Muscle of leg (tissue), 11 donors: ENCODE measurements around the gene PEX16. TPM values are rescaled to one million over a fixed set of nuclear protein-coding genes. Genes with fewer than 3 reads are reported as not detected.

Source experiments
- DNase-seq: peaks from one replicate; pipeline ENCODE4 v3.0.0; 2013
- H3K27ac ChIP-seq: one replicate; pipeline ENCODE4 v1.5.1; 2013; ENCODE audit warnings: mild to moderate bottlenecking, low read length, control low read depth
- H3K27me3 ChIP-seq: one replicate; pipeline ENCODE4 v1.6.1; 2013; ENCODE audit warnings: low read length; ENCODE audit not compliant: control insufficient read depth, insufficient read depth
- H3K36me3 ChIP-seq: one replicate; pipeline ENCODE4 v1.6.1; 2013; ENCODE audit warnings: low read length; ENCODE audit not compliant: control insufficient read depth, insufficient read depth
- H3K4me1 ChIP-seq: one replicate; pipeline ENCODE4 v1.6.1; 2013; ENCODE audit warnings: low read length; ENCODE audit not compliant: control insufficient read depth, insufficient read depth
- H3K4me3 ChIP-seq: one replicate; pipeline ENCODE4 v1.5.1; 2013; ENCODE audit warnings: low read length, control low read depth
- H3K9me3 ChIP-seq: replicated peaks from 2 replicates; pipeline ENCODE4 v1.6.1; 2013; ENCODE audit warnings: low read depth, low read length; ENCODE audit not compliant: control insufficient read depth
- WGBS: methylation state at CpG from one replicate; pipeline ENCODE4 v1.1.5; 2013; ENCODE audit warnings: missing lambda C conversion rate; ENCODE audit not compliant: insufficient coverage; 5-methylcytosine and 5-hydroxymethylcytosine counted together
- polyA plus RNA-seq, 8 donors: library from polyadenylated mRNA; unstranded; fragments of 120-200 nt; gene quantifications; one replicate each; pipeline versions ENCODE4 v1.2.1 to v1.2.3, GENCODE V29; 2013; ENCODE audit warnings: inconsistent platforms in 1 of 8, low replicate concordance in 1 of 8; ENCODE audit not compliant: insufficient read length in 8 of 8, insufficient read depth in 1 of 8
- total RNA-seq: library from RNA; stranded (reverse); fragments of 120-200 nt; gene quantifications from one replicate; pipeline ENCODE4 v1.2.4, GENCODE V29; 2013

Gene PEX16
- total and polyA plus RNA-seq, 9 donors: 11.1 to 16.3 (median 14.2) TPM

- Histone ChIP-seq H3K9me3 (no peaks in the 10 kb centered on the region), H3K27me3 (peaks cover 48% of the 10 kb centered on the region), H3K4me1 (peaks cover 32% of the 10 kb centered on the region), H3K4me3 (no peak overlapping the region), H3K27ac (no peak overlapping the region), H3K36me3 (peaks cover 9% of the 10 kb centered on the region)
- WGBS: 14% methylated on average over 3 of the region's 13 CpGs
- no peak for DNase-seq
Observed at GRCh38 chr11:45919806-45920530, 2.3 kb upstream of the PEX16 start.

DNA sequence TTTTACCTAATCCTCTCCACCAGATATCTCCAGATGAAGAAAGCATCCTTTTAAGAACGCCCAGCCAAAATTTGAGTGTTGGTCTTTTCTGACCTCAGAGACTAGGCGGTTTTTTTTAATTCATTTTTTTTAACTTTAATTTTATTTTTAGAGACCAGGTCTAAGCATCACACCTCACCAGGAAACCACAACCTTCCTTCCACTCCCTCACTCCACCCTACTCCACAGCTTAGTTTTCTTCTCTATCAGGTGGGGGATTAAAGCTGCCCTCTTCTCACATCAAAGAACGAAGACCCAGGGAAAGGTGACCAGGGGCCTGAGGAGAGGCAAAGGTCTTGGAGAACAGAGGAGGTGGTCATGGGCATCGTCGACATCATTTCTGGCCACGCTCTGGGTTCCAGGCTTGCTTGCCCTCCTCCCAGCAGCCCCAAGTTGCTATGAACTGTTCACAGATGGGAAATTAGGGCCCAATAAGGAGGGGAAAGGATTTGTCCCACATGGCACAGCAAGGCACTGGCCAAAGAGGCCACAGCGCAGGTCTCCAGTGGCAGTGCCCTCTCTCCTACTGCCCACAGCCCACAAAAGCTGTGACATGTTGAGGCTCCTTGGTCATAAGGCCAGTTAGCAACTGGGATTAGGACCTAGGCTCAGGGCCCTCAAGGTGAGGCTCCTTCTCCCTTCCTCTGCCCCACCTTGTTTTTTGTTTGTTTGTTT is 1.4 kb upstream of the PEX16 start:
- peaks cover 17% of the 10 kb centered on the region for H3K36me3 ChIP-seq
- H3K4me3 ChIP-seq: peak overlapping the region; percentile 99
- DNase-seq: no peak
- peak overlapping the region; percentile 96 for H3K27ac ChIP-seq
- peaks cover 39% of the 10 kb centered on the region for H3K27me3 ChIP-seq
- no peaks in the 10 kb centered on the region for H3K9me3 ChIP-seq
- 90% methylated on average over 2 of the region's 7 CpGs for WGBS
- peaks cover 32% of the 10 kb centered on the region for H3K4me1 ChIP-seq

- peak overlapping the region; percentile 96 for H3K27ac ChIP-seq
- H3K27me3 ChIP-seq: peaks cover 33% of the 10 kb centered on the region
- peak overlapping the region; percentile 99 for H3K4me3 ChIP-seq
- DNase-seq: peak; percentile 67
- H3K9me3 ChIP-seq: no peaks in the 10 kb centered on the region
- peaks cover 32% of the 10 kb centered on the region for H3K4me1 ChIP-seq
- H3K36me3 ChIP-seq: peaks cover 24% of the 10 kb centered on the region
- under 1% methylated on average over 30 of the region's 38 CpGs for WGBS
Observed at GRCh38 chr11:45918331-45918941, 759 bp upstream of the PEX16 start.

DNA sequence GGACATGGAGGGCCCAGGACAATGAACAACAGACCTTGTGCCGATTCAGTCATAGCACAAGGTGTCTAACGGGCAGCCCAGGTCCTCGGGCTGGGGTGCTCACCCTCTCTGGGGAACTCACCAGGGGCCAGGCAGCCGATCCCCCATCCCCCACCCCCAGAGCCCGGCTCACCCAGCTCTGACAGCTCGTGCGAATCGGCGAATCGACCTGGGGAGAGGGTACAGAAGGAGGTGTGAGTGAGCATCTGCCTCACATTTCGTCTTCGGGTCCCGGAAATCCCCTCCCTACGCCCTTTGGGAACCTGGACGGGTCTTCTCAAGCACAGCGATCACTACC is 423 bp downstream of the PEX16 start:
- Histone ChIP-seq H3K36me3 (peaks cover 30% of the 10 kb centered on the region), H3K27ac (peak overlapping the region; percentile 96), H3K27me3 (peaks cover 25% of the 10 kb centered on the region), H3K9me3 (no peaks in the 10 kb centered on the region), H3K4me3 (peak overlapping the region; percentile 99), H3K4me1 (peaks cover 28% of the 10 kb centered on the region)
- DNase-seq: no peak
- WGBS: 9% methylated on average over 7 of the region's 16 CpGs

GRCh38 chr11:45915446-45915845 is 2.2 kb downstream of the PEX16 start:
- H3K36me3 ChIP-seq: peaks cover 46% of the 10 kb centered on the region
- WGBS: 74% methylated on average over 7 of the region's 13 CpGs

DNA sequence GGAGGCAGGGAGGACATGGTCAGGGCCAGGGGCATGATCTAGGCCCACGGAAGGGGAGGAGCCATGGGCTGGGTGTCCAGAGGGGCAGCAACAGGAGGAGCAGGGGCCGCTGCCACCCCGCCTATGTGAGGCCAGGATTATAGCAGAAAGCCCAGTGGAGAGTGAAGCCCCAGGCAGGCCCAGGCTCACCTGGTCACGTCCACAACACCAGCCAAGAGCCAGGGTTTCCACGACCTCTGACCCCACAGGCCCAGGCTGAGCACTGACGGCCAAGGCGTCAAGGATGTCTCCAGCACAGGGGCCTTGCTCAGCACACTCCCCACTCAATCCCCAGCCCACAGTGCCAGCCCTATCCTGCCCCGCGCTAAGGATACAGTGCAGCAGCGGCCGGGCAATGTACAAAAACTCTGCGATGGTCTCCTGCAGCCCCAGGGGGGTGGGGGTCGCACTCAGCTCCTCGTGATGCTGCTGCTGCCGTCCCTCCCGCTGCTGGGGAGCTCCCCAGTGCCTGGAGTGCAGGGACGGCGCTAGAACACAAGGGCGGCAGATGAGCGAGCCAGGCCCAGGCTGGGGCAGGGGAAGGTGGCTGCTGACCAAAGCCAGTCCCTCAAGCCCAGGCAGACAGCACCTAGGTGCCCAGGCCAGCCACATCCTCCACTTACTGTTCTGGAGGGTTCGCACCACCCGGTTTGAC is 3.6 kb downstream of the PEX16 start:
- H3K4me3 ChIP-seq: no peak overlapping the region
- H3K36me3 ChIP-seq: peaks cover 59% of the 10 kb centered on the region
- no peaks in the 10 kb centered on the region for H3K27me3 ChIP-seq
- H3K9me3 ChIP-seq: no peaks in the 10 kb centered on the region
- H3K27ac ChIP-seq: no peak overlapping the region
- no peak for DNase-seq
- H3K4me1 ChIP-seq: peaks cover 19% of the 10 kb centered on the region
- WGBS: 86% methylated on average over 22 of the region's 22 CpGs

More at GRCh38 chr11:45915446-45915845, 2.2 kb downstream of the PEX16 start:
- H3K4me3 ChIP-seq: no peak overlapping the region
- H3K27me3 ChIP-seq: peaks cover 6% of the 10 kb centered on the region
- no peak for DNase-seq
- H3K4me1 ChIP-seq: peaks cover 18% of the 10 kb centered on the region
- H3K9me3 ChIP-seq: no peaks in the 10 kb centered on the region
- no peak overlapping the region for H3K27ac ChIP-seq

DNA sequence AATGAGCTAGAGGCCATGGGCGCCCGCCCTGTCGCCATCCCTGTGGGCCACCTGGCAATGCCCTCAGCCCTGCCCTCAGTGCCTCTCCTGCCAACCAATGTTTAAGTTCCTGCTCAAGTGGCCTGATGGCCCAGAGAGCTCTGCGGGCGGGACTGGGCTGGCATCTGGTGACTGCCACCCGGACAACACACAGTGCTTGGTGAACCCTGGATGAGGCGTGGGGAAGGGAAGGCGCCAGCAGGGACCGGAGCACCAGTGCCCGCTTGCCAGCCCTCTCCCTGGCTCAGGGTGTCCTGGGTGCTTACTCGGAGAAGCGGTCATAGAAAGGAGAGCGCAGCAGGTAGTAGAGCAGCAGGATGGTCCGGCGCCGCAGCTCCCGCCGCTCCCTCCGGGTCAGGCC is 4.2 kb downstream of the PEX16 start:
- 96% methylated on average over 19 of the region's 19 CpGs for WGBS
- no peak overlapping the region for H3K4me3 ChIP-seq
- H3K36me3 ChIP-seq: peaks cover 65% of the 10 kb centered on the region

GRCh38 chr11:45910623-45911022 is 7.1 kb downstream of the PEX16 start:
- Histone ChIP-seq H3K9me3 (no peaks in the 10 kb centered on the region), H3K27me3 (no peaks in the 10 kb centered on the region), H3K27ac (no peak overlapping the region), H3K36me3 (peaks cover 76% of the 10 kb centered on the region), H3K4me3 (no peak overlapping the region), H3K4me1 (peaks cover 25% of the 10 kb centered on the region)
- no peak for DNase-seq
- 93% methylated on average over 8 of the region's 9 CpGs for WGBS

More for the DNA sequence above, 4.2 kb downstream of the PEX16 start:
- Histone ChIP-seq H3K27ac (no peak overlapping the region), H3K9me3 (no peaks in the 10 kb centered on the region), H3K4me1 (peaks cover 22% of the 10 kb centered on the region), H3K27me3 (no peaks in the 10 kb centered on the region)
- DNase-seq: no peak

DNA sequence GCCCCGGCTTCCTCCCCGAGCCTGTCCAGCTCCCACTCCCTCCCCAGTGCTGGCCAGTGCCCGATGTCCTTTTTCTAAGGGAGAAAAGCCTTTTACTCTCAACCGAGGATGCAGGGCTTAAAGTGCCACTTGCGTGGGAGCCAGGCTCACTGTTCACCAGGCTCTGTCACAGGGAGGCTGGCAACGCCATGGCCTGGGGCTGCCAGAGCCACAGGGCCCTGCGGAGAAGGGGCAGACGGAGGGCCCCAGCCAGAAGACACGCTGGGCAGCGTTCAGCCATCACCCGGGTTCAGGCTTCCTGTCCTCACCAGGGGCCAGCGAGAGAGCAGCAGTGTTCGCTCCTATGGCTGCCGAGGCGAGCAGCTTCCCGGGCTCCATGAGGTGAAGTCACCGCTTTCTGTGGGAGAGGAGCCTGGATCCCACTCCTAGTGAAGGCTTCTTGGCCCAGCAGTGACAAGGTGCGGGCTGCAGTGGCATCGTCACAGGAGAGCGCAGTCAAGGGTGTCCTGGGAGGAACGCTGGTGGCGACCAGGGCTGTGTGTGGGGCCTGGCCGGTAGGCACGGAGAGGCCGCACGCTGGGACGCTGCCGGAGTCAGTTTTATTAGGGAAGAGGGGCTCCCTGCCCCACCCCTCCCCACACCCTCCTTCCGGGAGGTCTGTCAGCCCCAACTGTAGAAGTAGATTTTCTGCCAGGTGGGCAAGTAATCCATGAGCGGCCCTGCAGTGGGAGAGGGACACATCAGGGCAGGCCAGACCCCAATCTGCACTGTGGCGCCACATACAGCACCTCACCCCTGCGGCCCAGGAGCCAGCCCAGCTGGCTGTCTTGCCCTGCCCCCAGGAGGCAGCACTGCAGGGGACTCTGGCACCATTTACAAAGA is 7.8 kb downstream of the PEX16 start:
- Histone ChIP-seq H3K4me1 (peaks cover 25% of the 10 kb centered on the region), H3K4me3 (no peak overlapping the region), H3K27me3 (no peaks in the 10 kb centered on the region), H3K9me3 (no peaks in the 10 kb centered on the region), H3K36me3 (peaks cover 74% of the 10 kb centered on the region), H3K27ac (no peak overlapping the region)
- DNase-seq: no peak
- 83% methylated on average over 20 of the region's 32 CpGs for WGBS
